HCEC 1CT (cell line): Measurements from ENCODE around the gene PPP1R9B.

Experiments
- DNase-seq: peaks from one replicate; pipeline ENCODE4 v3.0.0-alpha.2; 2017

Gene PPP1R9B

DNA sequence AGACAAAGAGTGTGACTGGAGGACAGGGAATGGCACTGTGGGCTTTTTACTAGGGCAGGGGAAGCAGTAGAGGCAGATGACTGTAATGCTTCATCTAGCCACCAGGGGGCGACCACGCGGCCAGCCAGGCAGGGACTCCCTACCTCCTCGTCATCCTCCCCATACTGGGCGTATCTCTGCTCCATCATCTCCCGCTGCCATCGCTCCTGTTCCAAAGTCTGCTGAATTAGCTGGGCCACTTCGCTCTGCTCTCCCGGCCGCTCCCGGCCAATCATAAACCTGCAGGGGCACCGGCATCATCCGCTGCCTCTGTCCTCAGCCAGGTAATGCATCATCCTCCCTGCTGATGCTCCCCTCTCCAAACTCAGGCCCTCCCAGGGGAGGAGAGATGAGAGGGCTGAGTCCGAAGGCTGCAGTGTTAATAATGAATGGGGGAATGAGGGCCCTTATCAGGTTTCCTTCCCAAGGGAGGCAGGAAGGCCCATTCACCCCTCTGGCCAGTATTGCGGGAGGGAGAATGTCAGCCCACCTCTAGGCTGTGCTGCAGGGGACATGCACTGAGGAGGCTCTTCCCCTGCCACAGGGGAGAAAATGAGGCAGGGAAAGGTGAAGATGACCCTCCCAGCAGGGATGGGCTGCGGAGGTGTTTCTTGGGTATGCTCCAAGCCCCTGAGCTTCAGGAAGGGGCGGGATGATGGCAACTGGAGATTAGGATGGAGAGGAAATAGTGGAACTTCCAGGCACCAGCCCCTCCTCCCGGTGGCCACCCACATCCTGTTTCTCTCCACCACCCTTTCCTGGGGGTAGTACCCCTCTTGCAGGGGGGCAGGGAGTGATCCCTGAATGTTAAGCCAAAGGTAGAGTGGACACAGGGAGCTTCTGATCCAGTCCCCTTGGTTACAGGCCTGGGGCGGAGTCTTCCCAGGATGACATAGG lies 10.3 kb downstream of the PPP1R9B start:
- DNase-seq = peak; percentile 64

DNA sequence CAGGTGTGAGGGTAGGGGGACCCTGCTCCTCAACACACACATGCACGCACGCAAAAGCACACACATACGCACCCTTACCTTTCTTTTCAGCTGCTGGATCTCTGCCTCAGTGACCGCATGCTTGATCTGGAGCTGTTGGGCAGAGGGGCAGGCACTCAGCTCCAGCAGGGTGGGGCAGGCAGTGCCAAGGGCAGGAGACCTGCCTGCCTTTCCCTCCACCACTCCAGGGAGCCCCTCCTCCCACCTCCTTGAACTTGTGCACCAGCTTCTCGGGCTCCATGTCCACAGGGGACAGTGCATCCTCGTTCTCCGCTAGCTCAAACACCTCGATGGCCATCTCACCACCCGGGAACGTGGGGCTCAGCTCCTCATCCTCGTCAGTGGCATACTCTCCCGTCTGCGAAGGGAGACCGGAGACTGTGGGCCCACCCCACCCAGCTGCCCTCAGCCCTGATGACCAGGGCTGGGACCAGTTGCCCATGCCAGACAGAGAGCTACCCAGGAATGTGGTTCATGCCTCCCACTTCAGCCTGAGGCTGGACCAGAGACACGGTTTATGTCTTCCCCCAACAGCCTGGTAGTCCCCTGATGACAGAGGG lies 11.2 kb downstream of the PPP1R9B start:
- no peak for DNase-seq

GRCh38 chr17:50137042-50137441 lies 13.4 kb downstream of the PPP1R9B start:
- DNase-seq = no peak

GRCh38 chr17:50136096-50136687 lies 14.3 kb downstream of the PPP1R9B start:
- DNase-seq = no peak

GRCh38 chr17:50135316-50136095 lies 15.0 kb downstream of the PPP1R9B start:
- no peak for DNase-seq

DNA sequence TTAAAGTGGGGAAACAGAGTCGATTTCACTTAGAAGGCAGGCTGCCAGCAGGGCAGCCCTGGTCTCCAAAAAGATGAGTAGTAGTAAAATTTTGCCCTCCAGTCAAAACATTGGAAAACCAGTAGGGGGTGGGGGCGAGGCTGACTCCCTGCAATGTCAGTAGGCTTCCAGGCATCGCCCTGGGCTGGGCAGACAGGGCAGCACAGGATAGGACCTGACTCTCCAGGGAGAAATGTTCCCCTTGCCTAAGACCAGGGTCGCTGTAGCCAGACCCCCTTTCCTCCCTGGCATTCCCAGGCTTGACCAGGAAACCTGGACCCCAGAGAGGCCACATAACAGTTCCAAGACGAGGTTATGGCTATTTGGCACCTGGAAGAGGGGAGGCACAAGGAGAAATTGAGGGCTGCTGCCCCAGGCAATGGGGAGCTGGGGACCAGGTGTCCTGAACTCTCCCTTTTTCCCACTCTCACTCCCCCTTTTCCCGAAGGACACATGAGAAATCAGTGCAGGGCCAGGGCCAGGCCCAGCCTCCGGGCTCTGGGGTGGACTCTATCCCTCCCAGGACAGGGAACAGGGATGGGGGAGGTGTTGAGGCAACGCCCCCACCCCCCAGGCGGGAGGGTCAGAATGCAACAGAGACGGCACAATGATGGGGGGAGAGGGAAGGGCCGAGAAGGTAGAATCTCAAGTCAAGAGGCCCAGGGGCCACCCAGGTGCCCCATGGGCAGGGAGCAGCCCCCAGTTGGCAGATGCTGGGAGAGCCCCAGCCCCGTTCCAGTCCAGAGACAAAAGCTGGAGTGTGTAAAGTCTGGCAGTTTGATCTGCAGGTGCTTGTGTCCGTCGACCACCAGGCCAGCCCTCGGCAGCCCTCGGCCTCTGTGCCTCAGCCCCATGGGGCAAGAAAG lies 16.0 kb downstream of the PPP1R9B start:
- no peak for DNase-seq

DNA sequence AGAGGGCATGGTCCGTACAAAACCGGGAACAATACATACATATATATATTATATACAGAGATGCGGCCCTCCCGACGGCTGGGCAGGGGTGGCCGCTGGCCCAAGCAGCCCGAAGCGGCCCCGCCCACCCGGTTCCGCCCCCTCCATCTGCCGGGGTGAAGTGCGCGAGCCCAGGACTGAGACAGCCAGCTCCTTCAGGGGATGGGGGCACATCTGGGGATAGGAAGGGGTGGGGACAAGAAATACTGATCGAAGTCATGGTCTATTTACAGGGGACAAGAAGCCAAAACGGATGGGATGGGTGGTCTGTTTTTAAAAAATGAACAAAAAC lies 16.7 kb downstream of the PPP1R9B start:
- no peak for DNase-seq

DNA sequence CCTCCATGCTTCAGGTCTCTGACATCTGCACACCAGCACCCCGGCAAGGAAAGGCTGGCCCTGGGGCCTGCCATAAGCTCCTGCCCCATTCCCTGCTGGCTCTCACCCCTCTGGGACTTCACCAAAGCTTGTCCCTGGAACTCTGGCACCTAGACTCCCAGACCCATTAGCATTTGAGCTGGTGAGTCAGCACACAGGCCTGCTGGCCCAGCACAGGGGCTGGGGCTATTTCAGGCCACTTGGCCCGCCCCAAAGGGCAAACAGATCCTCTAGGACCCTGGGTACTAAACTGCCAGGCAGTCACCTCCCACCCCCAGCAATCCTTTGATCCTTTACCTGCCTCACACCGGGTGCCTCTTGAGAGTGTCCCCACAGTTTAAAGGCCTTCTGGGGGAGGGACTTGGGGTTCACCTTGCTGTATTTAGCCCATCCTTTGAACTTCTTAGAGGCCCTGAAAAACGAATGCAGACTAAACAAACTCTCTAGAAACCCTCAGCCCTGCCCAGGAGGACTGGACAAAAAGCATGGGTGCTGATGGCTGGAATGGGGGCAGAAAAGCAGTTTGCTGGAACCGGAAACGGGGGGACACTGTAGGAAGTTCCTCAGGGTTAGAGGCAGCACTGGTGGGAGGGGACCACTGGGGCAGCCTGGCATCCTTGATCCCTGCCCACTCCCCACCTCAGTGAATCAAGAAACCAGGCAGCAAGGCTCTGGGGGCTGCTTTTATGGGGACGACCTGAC lies 17.3 kb downstream of the PPP1R9B start:
- peak; percentile 41 for DNase-seq

DNA sequence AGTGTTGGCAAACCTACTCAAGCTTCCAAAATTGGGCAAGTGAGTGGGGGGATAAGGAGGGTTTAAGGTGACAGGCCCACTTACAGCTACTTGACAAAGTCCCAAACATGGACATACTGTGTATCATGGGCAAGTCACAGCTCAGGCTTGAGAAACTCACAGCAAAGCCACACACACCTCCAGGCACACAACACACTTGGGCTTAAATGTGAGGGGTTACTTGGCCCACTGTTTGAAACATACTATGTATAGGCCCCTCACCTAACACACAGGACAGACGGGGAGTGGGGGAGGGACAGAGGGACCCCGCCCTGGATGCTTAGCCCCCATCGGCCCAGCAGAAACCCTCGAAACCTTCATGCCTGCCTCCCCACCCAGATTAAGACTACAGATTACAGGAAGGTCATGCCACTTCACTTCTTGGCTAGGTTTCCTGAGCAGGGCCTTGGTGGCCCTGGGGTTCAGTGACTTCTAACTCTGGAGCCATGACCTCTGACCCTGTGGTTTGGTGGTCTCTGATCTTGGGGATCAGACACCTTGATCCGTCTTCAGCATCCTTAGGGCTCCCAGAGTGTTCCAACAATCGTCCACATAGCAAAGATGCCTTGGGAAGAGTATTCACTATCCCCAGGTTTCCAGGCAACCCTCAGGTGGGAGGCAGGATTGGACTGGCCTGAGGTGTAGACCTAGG lies 18.2 kb downstream of the PPP1R9B start:
- no peak for DNase-seq

DNA sequence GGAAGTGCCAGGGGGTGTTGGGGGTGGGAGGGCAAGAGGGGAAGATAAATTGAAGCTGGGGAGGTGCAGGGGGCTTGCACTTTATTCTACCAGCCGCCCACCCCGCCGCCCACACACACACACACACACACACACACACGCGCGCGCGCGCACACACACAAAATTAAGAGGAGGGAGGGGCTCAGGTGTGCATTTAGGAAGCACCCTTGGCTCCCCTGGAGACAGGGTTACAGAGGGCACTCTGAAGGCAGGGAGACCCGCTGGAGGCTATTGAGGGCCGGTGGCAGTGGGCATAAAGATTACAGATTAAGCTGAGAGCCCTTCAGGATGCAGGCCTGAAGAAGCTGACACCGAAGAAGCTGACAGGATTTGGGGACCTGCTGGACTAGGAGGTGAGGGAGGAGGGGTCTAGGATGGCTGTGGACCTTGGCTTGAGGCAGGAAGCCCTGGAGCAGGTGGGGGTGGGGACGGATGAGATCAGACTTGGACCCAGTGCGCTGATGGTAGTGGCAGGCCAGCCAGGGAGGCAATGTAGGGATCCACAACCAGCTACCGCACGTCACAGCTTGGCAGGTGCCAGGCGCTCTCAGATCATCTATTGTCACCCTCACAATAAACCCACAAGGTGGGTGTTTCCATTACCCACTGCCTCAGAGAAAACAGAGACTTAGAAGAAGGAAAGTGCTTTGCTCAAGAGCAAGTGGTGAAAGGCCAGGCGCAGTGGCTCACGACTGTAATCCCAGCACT lies 19.7 kb downstream of the PPP1R9B start:
- no peak for DNase-seq

DNA sequence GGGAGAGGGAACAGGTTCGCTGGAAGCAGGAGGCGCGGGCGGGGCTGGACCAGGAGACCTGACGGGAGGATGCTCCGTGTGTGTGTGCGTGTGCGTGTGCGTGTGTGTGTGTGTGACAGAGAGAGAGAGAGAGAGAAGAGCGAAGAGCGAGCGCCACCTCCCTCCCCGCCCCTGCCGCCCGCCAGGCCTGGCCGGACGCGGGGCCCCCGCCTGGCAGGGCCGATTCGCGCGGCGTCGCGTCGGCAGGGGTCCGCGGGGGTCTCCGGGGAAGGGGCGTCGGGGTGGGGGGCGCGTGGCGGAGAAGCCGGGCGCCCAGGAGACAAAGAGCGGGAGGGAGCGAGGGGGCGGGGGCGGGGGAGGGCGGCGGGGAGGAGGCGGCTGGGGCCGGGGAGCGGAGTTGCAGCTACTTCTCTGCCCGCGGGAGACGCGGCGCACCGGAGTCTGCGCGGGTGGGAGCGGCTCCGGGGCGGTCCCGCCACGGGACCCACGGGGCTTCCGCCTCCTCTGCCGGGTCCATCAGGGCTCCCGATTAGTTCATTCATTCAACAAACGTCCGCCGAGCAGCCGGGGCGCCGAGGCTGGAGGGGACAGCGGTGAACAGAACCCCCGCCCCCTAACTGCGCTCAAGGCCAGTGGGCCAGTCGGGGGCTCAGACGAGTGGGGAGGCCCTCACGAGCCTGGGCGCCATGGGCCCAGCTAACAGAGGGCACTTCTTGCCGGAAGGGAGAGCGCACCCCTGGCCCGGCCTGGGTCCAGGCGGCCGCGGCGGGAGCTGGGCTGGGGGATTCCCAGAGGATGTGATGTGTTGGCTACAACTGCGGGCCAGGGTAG lies 20.5 kb downstream of the PPP1R9B start, which contains the start of gene SAMD14:
TSS of gene SAMD14 (minus strand) at position 433 of the 831 bp plus-strand sequence. CDS start 5,201 bp downstream, outside the sequence.
- DNase-seq = no peak

- no peak for DNase-seq
Measured at GRCh38 chr17:50129353-50129727, 21.1 kb downstream of the PPP1R9B start.

- no peak for DNase-seq
Measured at GRCh38 chr17:50128441-50129352, 21.8 kb downstream of the PPP1R9B start.

GRCh38 chr17:50127697-50128361 lies 22.6 kb downstream of the PPP1R9B start:
- DNase-seq = peak; percentile 26

DNA sequence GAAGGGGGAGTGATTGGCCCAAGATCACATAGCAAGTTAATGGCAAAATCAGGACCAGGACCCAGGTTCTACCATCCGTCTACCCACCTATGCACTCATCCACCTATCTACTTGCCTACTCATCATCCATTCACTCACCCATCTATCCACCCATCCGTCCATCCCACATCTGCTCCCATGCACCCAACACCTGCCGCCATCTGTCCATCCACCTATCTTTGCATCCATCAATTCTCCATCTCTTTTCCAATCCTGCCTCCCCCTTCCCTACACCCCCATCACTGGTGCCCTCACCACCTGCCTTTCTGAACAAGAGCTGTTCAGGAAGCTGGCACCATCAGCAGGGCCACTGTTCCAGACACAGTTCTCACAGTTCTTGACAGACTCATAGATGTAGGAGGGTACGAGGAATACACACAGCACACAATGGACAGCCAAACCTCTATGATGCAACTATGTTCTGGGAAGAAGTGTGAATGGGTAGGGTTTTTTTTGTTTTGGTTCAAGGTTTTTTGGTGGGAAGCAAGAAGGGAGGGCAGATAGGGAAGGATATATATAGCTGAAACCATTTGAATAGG lies 25.0 kb downstream of the PPP1R9B start:
- DNase-seq = no peak

GRCh38 chr17:50123649-50124349 lies 26.7 kb downstream of the PPP1R9B start:
- DNase-seq = no peak
